Epidermal melanocyte (primary cell): ENCODE results near the gene TBC1D12.
"Not testable (repeated sequence)": the region's sequence is repeated elsewhere in the genome, so short reads cannot be mapped to it uniquely, and the experiment has no call there.

ENCODE experiments used
- DNase-seq: peaks from one replicate; pipeline ENCODE4 v3.0.0; 2011; ENCODE audit warnings: low spot score; ENCODE audit not compliant: insufficient read length

Gene TBC1D12

GRCh38 chr10:94451883-94452519 lies 49.7 kb downstream of the TBC1D12 start:
- no peak for DNase-seq

DNA sequence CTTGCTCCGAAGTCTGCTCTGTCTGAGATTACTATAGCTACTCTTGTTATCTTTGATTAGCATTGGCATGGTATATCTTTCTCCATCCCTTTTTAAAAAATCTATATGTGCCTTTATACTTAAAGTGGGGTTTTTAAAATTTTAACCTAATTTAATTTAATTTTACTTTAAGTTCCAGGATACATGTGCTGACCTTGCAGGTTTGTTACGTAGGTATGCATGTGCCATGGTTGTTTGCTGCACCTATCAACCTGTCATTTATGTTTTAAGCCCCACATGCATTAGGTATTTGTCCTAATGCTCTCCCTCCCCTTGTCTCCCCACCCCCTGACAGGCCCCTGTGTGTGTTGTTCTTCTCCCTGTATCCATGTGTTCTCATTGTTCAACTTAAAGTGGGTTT lies 54.6 kb downstream of the TBC1D12 start:
- no peak for DNase-seq

GRCh38 chr10:94459385-94459784 lies 57.0 kb downstream of the TBC1D12 start:
- DNase-seq = no peak

DNA sequence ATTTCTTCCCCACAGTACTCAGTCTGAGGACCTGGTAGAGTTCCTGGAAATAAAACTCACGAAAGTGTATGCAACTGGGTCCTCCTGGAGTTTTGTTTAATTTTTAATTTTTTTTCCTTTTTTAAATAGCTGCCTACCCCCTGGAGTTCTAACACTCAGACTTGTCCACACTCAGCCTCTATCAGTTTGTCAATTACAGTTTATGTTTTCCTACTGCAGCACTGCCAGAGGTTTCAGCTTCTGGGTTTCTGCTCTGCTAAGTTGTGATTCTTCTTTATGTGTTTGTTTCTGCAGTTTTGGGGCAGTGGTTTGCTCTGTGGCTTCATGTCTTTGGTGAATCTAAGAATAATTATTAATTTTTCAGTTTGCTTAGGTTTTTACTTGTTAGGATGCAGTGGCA lies 59.2 kb downstream of the TBC1D12 start:
- no peak for DNase-seq

DNA sequence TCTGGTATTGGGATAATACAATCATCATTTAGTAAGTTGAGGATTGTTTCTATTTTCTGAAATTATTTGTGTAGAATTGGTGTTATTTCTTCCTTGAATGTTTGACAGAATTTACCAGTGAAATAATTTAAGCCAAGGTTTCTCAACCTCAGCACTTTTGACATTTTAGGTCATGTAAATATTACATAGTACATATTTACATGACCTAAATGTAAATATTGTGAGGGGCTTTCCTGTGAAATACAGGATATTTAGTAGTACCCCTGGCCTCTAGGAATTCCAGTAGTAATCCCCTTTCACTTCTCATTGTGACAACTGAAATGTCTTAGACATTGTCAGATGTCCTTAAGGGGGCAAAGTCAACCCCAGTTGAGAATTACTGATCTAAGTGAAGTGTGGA lies 59.8 kb downstream of the TBC1D12 start:
- DNase-seq = no peak

- no peak for DNase-seq
Measured at GRCh38 chr10:94465684-94466083, 63.3 kb downstream of the TBC1D12 start.

DNA sequence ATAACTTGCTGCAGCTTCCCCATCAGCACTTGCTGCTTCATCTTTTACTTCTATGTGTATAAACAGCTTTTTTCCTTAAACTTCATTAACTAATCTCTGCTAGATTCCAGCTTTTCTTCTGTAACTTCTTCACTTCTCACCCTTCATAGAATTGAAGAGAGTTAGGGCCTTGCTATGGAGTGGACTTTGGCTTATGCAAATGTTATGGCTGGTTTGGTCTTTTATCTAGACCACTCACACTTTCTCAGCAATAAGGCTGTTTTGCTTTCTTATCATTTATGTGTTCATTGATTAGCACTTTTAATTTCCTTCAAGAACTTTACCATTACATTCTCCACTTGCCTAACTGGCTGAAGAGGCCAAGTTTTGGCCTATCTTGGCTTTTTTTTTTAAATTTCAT lies 79.1 kb downstream of the TBC1D12 start:
- no peak for DNase-seq

DNA sequence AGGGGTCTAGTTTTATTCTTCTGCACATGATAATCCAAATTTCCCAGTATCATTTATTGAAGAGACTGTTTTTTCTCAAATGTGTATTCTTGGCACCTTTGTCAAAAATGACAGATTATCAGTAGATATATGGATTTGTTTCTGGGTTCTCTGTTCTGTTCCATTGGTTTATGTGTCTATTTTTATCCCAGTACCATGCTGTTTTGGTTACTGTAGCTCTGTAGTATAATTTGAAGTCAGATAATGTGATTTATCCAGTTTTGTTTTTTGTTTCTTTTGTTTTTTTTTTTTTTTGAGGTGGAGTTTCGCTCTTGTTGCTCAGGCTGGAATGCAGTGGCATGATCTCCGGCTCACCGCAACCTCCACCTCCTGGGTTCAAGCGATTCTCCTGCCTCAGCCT lies 81.6 kb downstream of the TBC1D12 start:
- DNase-seq = no peak

GRCh38 chr10:94485094-94485493 lies 82.8 kb downstream of the TBC1D12 start:
- DNase-seq = no peak

DNA sequence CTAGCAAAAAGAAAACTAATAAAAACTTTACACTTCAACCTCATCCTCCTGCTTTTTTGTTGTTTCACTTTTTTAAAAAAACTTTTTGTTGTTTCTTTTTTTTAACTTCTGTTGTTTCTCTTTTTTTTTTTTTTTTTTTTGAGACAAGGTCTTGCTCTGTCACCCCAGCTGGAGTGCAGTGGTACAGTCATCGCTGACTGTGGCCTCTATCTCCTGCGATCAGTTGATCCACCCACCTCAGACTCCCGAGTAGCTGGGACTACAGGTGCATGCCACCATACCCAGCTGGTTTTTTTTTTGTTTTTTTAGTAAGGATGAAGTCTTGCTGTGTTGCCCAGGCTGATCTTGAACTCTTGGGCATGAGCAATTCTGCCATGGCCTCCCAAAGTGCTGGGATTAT lies 85.2 kb downstream of the TBC1D12 start:
- DNase-seq = no peak

- DNase-seq = no peak
Measured at GRCh38 chr10:94489107-94489506, 86.8 kb downstream of the TBC1D12 start.

DNA sequence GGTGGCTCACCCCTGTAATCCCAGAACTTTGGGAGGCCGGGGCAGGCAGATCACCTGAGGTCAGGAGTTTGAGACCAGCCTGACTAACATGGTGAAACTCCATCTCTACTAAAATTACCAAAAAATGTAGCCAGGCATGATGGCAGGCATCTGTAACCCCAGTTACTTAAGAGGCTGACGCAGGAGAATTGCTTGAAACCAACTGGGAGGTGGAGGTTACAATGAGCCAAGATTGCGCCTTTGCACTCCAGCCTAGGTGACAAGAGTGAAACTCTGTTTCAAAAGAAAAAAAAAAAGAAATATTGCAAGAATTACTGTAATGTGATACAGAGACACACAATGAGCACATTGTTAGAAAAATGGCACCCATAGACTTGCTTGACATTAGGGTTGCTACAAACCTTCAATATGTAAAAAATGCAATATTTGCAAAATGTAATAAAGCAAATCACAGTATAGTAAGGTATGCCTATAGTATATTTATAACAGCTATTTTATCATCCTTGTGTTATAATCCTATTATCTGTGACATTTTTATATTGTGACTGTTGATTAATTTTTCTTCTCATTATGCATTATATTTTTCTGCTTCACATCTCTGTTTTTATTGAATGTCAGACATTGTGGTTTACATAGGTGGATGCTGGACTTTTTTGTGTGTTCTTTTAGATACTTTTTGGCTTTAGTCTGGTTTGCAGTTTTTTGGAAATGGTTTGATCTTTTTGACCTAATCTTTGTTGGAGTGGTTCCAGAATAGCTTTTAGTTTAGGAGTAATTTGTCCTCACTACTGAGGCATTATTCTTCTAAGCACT lies 87.8 kb downstream of the TBC1D12 start:
- no peak for DNase-seq

GRCh38 chr10:94490789-94491039 lies 88.4 kb downstream of the TBC1D12 start:
- DNase-seq = no peak

DNA sequence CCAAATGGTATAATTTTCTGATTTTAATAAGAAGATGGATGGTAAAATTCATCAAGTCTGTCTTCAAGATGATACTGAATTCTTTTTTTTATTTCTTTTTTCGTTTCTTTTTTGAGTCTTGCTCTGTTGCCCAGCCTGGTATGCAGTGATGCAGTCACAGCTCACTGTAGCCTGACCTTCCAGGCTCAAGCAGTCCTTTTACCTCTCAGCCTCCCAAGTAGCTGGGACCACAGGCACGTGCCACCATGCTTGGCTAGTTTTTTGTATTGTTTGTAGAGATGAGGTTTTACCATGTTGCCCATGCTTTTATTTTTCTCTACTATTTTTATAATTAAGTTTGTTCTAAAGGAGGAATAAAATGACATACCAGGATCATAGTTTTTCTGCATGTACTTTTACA lies 91.1 kb downstream of the TBC1D12 start:
- no peak for DNase-seq

GRCh38 chr10:94496010-94496409 lies 93.7 kb downstream of the TBC1D12 start:
- DNase-seq = no peak

DNA sequence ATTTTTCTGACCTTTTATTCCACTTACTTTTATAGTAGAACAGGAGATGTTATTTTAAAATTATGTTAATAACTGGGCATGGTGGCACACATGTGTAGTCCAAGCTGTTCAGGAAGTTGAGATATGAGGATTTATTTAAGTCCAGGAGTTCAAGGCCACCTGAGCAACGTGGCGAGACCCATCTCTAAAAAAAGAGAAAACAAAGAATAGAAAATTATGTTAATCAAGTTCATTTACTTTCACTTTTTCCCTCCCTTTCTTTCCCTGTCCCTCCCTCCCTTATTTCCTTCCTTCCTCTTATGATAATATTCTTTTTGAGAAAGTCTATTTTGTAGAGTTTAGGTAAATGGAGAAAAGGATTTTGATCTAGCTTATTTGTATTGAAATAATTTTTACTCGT lies 94.3 kb downstream of the TBC1D12 start:
- DNase-seq = no peak

- no peak for DNase-seq
Measured at GRCh38 chr10:94500063-94500462, 97.7 kb downstream of the TBC1D12 start.

DNA sequence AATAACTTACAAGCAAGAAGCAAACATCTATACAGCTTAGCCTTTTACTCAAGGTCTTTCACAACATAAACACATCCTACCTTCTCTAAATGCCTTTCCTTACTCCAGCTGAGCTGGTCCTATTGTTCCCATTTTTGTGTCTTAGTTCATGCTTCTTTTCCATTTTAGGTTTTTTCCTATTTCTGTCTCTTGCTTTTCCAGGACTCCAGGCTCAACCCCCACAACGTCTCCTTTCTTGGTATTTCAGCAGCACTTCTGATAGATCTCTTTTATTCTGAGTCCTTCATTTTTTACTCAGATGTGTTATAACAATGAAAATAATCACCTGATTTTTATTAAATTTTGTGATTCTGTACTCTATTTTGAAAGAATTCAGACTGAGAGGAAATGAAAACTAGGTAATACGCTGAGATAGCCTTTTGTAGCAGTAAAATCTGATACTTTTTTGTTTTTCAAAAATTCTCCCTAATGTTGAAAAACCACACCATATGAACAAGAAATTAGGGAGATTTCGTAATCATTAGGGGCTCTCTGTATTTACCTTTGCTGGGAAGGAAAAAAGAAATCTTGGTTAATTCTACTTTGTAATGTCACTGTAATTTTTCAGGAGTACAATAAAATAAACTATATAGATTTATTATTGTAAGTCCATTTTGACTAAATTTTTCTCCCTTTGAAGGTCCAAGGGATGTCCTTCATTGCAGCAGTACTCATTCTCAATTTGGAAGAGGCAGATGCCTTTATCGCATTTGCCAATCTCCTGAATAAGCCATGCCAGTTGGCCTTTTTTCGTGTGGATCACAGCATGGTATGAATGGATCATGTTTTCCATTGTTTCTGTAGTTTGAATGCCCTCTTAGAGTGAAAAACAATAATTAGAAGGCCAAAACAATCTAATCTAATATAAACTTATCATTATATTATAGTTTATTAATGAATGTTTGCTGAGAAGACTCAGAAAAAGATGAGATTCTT lies 119.2 kb downstream of the TBC1D12 start:
- no peak for DNase-seq

- no peak for DNase-seq
Measured at GRCh38 chr10:94524146-94524545, 121.8 kb downstream of the TBC1D12 start.

GRCh38 chr10:94524711-94525110 lies 122.4 kb downstream of the TBC1D12 start:
- no peak for DNase-seq

GRCh38 chr10:94531550-94531949 lies 129.2 kb downstream of the TBC1D12 start:
- not testable (repeated sequence) for DNase-seq

DNA sequence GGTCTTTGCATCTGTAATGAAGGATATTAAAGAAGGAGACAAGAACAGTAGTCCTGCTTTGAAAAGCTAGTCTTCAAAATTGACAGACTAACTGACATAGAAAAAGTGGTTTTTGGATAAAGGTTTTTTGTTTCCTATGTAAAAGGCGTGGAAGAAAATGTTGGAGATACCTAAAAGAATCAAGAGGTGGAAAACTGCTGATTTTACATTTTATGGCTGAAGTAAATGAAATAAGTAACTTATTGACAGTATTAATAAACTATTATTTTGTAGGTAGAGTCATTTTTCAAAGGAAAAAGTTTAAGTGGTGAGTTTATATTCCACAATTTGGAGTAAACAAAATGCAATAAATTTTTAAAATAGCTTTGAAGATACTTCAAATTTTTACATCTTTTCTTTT lies 130.7 kb downstream of the TBC1D12 start:
- no peak for DNase-seq
